ENCODE measurements around the gene OTULIN. TPM values are rescaled to one million over a fixed set of nuclear protein-coding genes. Genes with fewer than 3 reads are reported as not detected.

OTULIN gene
- 10 to 100 TPM; 69.6 to 71.7 TPM for total RNA-seq

DNA sequence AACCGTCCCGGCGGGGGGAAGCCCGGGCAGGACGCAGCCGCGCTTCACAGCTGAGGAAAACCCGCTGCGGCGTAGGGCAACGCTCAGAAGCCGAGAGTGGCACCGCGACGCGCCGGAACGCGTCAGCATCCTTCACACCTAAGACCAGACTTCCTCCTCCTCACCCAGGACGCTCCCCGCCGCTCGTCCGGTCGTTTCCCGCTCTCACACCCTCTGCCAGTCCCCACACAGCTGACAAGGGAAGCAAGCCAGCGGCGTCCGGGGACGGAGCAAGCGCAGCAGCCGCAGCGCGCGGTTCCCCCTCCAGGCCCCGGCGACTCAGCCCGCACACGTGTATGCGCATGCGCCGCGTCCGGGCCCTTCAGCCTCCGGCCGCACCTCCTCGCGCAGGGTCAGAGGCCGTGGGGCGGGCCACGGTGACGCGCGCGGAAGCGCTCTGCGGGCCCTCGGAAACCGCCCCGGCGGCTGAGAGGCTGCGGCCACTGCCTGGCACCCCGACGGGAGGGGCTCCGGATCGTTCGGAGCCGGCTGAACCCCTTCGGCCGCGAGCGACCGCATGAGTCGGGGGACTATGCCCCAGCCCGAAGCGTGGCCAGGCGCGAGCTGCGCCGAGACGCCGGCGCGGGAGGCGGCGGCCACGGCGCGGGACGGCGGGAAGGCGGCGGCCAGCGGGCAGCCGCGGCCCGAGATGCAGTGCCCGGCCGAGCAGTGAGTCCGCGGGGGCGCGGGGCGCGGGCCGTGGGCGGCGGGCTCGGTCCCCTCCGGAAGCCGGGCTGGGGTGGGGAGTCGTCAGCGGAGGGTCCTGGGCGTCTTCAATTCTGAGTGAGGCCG, at the start of gene OTULIN:
OTULIN (plus strand) TSS at position 449 of the 831 bp plus-strand sequence; CDS start at position 557, 108 bp downstream.
- ChIA-PET POLR2A (interaction anchor here (0.7 to 1.8 kb wide), 13 partner anchors 8 to 299 kb away, joined by 3 to 17 read pairs (median 5); no protein-coding TSS in a partner anchor), CTCF (interaction anchor here (1.3 to 2.6 kb wide), 2 partner anchors 9 to 16 kb away, joined by 3 to 11 read pairs; no protein-coding TSS in a partner anchor)
- peak within 1 kb of the TSS; percentile 98 for H3K27ac Mint-ChIP-seq
- peak; percentile 93 for DNase-seq
- H3K4me1 Mint-ChIP-seq, result peaks cover 70% of the 10 kb centered on the region
- H3K36me3 Mint-ChIP-seq (ENCODE audit: low read depth), result peaks cover 50% of the 10 kb centered on the region
- H3K4me3 Mint-ChIP-seq, result peak within 1 kb of the TSS; percentile 88
- H3K27me3 Mint-ChIP-seq, result no peaks in the 10 kb centered on the region
- H3K9me3 Mint-ChIP-seq, result no peaks in the 10 kb centered on the region

DNA sequence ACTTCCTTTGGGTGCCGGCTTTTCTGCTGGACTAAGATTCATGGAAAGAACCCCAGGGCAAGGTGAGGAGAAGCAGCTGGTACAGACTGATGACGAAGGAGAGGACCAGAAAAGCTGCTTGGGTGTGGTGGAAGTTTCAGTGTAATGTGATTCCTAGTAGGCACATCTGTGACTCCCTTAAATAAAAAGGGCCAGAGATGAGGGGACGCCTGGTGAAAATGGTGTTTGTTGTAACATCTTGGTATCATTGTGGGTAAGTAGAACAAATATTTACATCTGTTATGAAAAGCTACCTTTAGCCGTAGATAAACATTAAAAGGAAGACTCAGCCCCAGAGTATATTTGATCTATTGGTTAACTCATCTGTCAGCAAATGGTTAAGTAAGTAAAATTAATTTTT, 49.2 kb upstream of the OTULIN start:
- Mint-ChIP-seq H3K27me3 (no peaks in the 10 kb centered on the region), H3K27ac (no peak overlapping the region), H3K4me1 (no peaks in the 10 kb centered on the region), H3K4me3 (no peak overlapping the region), H3K9me3 (no peaks in the 10 kb centered on the region), H3K36me3 (ENCODE audit: low read depth) (peaks cover 57% of the 10 kb centered on the region)
- CTCF ChIA-PET, result interaction anchor here (1.3 to 1.6 kb wide), 2 partner anchors 33 to 264 kb away, joined by 3 to 4 read pairs; no protein-coding TSS in a partner anchor
- POLR2A ChIA-PET, result interaction anchor here (1.1 kb wide), 1 partner anchor 33 kb away, joined by 3 read pairs; no protein-coding TSS in a partner anchor
- no peak for DNase-seq

DNA sequence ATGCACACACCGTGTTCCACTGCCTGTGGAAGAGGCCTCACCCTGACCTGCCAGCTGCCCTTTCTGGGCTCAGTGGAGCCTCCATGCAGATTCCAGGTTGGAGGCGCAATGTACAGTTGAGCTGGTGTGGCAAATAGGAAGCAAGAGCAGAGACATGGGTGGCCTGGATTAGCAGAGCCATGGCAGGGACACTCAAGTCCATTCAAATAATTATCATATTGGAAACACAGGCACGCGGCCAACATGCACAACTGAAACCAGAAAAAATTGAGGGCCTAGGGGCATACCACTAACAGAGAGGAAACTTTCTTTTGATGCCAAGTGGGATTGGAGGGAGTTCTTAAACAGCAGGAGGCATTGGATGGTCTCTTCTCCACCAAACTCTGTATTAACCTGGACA, 47.1 kb upstream of the OTULIN start:
- Mint-ChIP-seq H3K9me3 (peaks cover 3% of the 10 kb centered on the region), H3K36me3 (ENCODE audit: low read depth) (peaks cover 55% of the 10 kb centered on the region)
- DNase-seq, result no peak

GRCh38 chr5:14627270-14627669, 37.2 kb upstream of the OTULIN start:
- H3K9me3 Mint-ChIP-seq, result peaks cover 2% of the 10 kb centered on the region
- ChIA-PET POLR2A (no interaction called here), CTCF (no interaction called here)
- DNase-seq, result no peak
- peaks cover 5% of the 10 kb centered on the region for H3K27me3 Mint-ChIP-seq
- no peak overlapping the region for H3K27ac Mint-ChIP-seq
- no peak overlapping the region for H3K4me3 Mint-ChIP-seq
- H3K4me1 Mint-ChIP-seq, result no peaks in the 10 kb centered on the region
- H3K36me3 Mint-ChIP-seq (ENCODE audit: low read depth), result peaks cover 1% of the 10 kb centered on the region

More for the DNA sequence above, 47.1 kb upstream of the OTULIN start:
- Mint-ChIP-seq H3K4me3 (no peak overlapping the region), H3K4me1 (no peaks in the 10 kb centered on the region), H3K27me3 (no peaks in the 10 kb centered on the region), H3K27ac (no peak overlapping the region)
- ChIA-PET CTCF (interaction anchor here (0.7 to 1.2 kb wide), 3 partner anchors 31 to 957 kb away, joined by 3 to 4 read pairs (median 3); no protein-coding TSS in a partner anchor), POLR2A (no interaction called here)

- Mint-ChIP-seq H3K36me3 (ENCODE audit: low read depth) (no peaks in the 10 kb centered on the region), H3K9me3 (peaks cover 2% of the 10 kb centered on the region), H3K27me3 (peaks cover 7% of the 10 kb centered on the region), H3K4me3 (no peak overlapping the region), H3K27ac (no peak overlapping the region), H3K4me1 (no peaks in the 10 kb centered on the region)
- CTCF ChIA-PET, result interaction anchor here (0.6 to 1.3 kb wide), 4 partner anchors 13 to 265 kb away, joined by 3 to 5 read pairs (median 4); no protein-coding TSS in a partner anchor
- DNase-seq, result peak; percentile 66
- POLR2A ChIA-PET, result interaction anchor here (1.0 kb wide), 1 partner anchor 46 kb away, joined by 4 read pairs; the partner anchor contains the start of gene OTULINL
Measured at GRCh38 chr5:14628346-14628745, 36.2 kb upstream of the OTULIN start.

GRCh38 chr5:14630671-14631070, 33.8 kb upstream of the OTULIN start:
- H3K4me3 Mint-ChIP-seq, result no peak overlapping the region
- H3K9me3 Mint-ChIP-seq, result peaks cover 2% of the 10 kb centered on the region
- H3K27me3 Mint-ChIP-seq, result peaks cover 7% of the 10 kb centered on the region
- no peaks in the 10 kb centered on the region for H3K4me1 Mint-ChIP-seq
- no peak overlapping the region for H3K27ac Mint-ChIP-seq
- POLR2A ChIA-PET, result no interaction called here
- no peak for DNase-seq
- CTCF ChIA-PET, result no interaction called here
- H3K36me3 Mint-ChIP-seq (ENCODE audit: low read depth), result no peaks in the 10 kb centered on the region

- Mint-ChIP-seq H3K27ac (no peak overlapping the region), H3K9me3 (no peaks in the 10 kb centered on the region), H3K27me3 (peaks cover 28% of the 10 kb centered on the region), H3K36me3 (ENCODE audit: low read depth) (no peaks in the 10 kb centered on the region), H3K4me3 (no peak overlapping the region), H3K4me1 (peaks cover 2% of the 10 kb centered on the region)
- ChIA-PET CTCF (interaction anchor here (1.3 kb wide), 1 partner anchor 13 kb away, joined by 6 read pairs; no protein-coding TSS in a partner anchor), POLR2A (no interaction called here)
- DNase-seq, result no peak
Measured at GRCh38 chr5:14635656-14636055, 28.9 kb upstream of the OTULIN start.

DNA sequence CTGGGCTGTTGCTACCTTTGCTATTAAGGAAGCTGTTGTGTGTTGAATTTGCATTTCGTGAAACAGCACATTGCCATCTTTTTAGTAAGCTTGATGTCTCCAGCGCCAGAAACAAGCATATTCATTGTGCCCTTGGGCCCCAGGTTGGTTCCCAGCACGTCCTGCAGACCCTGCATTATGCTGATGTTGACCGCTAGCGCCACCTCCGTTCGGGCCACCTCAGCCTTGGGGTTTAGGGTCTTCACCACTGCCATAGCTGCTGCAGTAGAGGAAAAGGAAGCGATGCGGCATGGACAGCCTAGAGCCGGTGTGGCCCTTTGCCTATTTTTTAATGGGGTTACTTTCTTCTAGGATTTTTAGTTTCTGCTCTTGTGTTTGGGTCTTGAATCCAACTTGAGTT, 23.8 kb upstream of the OTULIN start:
- H3K4me3 Mint-ChIP-seq, result no peak overlapping the region
- H3K4me1 Mint-ChIP-seq, result peaks cover under 1% of the 10 kb centered on the region
- CTCF ChIA-PET, result interaction anchor here (0.7 to 3.7 kb wide), 5 partner anchors 8 to 284 kb away, joined by 3 to 18 read pairs (median 4); no protein-coding TSS in a partner anchor
- POLR2A ChIA-PET, result interaction anchor here (1.2 kb wide), 1 partner anchor 8 kb away, joined by 4 read pairs; no protein-coding TSS in a partner anchor
- H3K9me3 Mint-ChIP-seq, result no peaks in the 10 kb centered on the region
- no peak overlapping the region for H3K27ac Mint-ChIP-seq
- no peaks in the 10 kb centered on the region for H3K36me3 Mint-ChIP-seq (ENCODE audit: low read depth)
- DNase-seq, result no peak
- peaks cover 45% of the 10 kb centered on the region for H3K27me3 Mint-ChIP-seq

DNA sequence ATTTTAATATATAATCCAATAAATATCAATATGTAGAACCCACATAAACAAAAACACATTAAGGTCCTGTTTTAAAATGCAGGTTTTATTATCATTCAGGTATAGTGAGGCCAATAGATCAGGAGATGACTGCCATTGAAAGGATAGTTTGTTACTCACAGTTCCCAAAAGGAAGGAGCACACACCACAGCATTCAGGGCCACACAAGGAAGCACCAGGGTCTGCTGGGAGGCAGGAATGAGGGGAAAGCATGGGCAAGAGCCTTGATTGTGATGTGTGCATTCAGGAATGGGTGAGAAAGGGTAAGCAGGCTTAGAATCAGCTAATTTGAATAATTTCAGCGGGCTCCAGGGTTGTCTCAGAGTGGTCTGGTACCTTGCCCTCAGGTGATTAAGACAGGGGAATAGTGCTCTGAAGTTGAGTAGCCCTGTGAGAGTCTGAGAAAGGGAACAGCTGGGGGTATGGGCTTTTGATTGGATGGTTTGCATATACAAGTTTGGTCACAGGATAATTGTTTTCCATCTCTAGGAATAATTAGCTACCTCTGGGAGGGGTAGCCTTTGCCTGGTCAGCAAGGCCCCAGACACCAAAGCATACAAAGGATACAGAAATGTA, 19.8 kb upstream of the OTULIN start:
- Mint-ChIP-seq H3K36me3 (ENCODE audit: low read depth) (no peaks in the 10 kb centered on the region), H3K27ac (no peak overlapping the region), H3K9me3 (no peaks in the 10 kb centered on the region), H3K4me3 (no peak overlapping the region), H3K27me3 (peaks cover 36% of the 10 kb centered on the region), H3K4me1 (peaks cover 7% of the 10 kb centered on the region)
- no peak for DNase-seq
- POLR2A ChIA-PET, result interaction anchor here (1.7 kb wide), 1 partner anchor 289 kb away, joined by 4 read pairs; no protein-coding TSS in a partner anchor
- CTCF ChIA-PET, result interaction anchor here (0.6 to 1.6 kb wide), 6 partner anchors 67 to 293 kb away, joined by 3 to 6 read pairs (median 4); no protein-coding TSS in a partner anchor

- Mint-ChIP-seq H3K27ac (no peak overlapping the region), H3K4me1 (peaks cover 8% of the 10 kb centered on the region), H3K27me3 (peaks cover 36% of the 10 kb centered on the region), H3K4me3 (no peak overlapping the region), H3K36me3 (ENCODE audit: low read depth) (no peaks in the 10 kb centered on the region), H3K9me3 (no peaks in the 10 kb centered on the region)
- POLR2A ChIA-PET, result interaction anchor here (1.7 kb wide), 1 partner anchor 288 kb away, joined by 9 read pairs; no protein-coding TSS in a partner anchor
- CTCF ChIA-PET, result interaction anchor here (0.6 to 4.7 kb wide), 8 partner anchors 11 to 299 kb away, joined by 3 to 214 read pairs (median 22); no protein-coding TSS in a partner anchor
- DNase-seq, result no peak
Measured at GRCh38 chr5:14650052-14650451, 14.5 kb upstream of the OTULIN start.

DNA sequence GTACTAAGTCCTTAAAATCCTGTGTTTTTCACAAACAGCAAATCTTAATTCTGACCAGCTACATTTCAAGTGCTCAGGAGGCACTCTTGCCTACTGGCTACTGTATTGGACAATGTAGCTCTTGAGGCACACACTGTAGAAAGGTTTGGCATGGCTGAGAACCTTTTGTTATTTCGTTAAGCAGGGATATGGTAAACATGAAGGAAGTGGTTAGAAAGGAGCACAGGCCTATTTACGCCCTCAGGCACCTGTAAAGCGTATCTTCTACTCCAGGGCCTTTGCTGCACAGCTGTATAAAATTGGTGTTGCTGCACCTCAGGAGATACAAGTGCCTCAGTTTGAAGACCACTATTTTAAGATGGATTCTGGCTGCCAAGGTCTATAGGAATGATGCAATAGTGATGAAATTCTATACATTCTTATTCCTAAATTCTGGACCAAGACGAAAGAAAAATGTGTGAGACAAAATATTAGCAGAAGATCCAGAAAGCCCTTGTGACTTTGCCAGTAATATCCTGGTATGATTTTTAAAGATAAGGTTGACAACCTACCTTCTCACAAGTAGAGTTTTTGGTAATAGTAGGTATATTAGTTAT, 9.3 kb upstream of the OTULIN start:
- Mint-ChIP-seq H3K36me3 (ENCODE audit: low read depth) (peaks cover 4% of the 10 kb centered on the region), H3K27me3 (peaks cover 21% of the 10 kb centered on the region), H3K9me3 (no peaks in the 10 kb centered on the region), H3K4me1 (peaks cover 14% of the 10 kb centered on the region), H3K4me3 (no peak overlapping the region), H3K27ac (no peak overlapping the region)
- no peak for DNase-seq
- POLR2A ChIA-PET, result interaction anchor here (1.2 to 3.6 kb wide), 5 partner anchors 9 to 338 kb away, joined by 3 to 9 read pairs (median 6); partner anchors contain the start of gene OTULIN
- CTCF ChIA-PET, result interaction anchor here (0.6 to 4.1 kb wide), 7 partner anchors 7 to 304 kb away, joined by 3 to 20 read pairs (median 5); no protein-coding TSS in a partner anchor

- no peaks in the 10 kb centered on the region for H3K9me3 Mint-ChIP-seq
- H3K36me3 Mint-ChIP-seq (ENCODE audit: low read depth), result peaks cover 7% of the 10 kb centered on the region
- ChIA-PET CTCF (interaction anchor here (0.8 to 4.1 kb wide), 4 partner anchors 9 to 303 kb away, joined by 3 to 20 read pairs (median 3); no protein-coding TSS in a partner anchor), POLR2A (interaction anchor here (3.6 kb wide), 1 partner anchor 10 kb away, joined by 9 read pairs; no protein-coding TSS in a partner anchor)
- peaks cover 25% of the 10 kb centered on the region for H3K4me1 Mint-ChIP-seq
- H3K27ac Mint-ChIP-seq, result no peak overlapping the region
- no peak overlapping the region for H3K4me3 Mint-ChIP-seq
- H3K27me3 Mint-ChIP-seq, result peaks cover 11% of the 10 kb centered on the region
- DNase-seq, result no peak
Measured at GRCh38 chr5:14656898-14657297, 7.6 kb upstream of the OTULIN start.

Measured in activated CD4-positive, alpha-beta memory T cell treated with anti-CD3 and anti-CD28 coated beads, Interleukin-2, amount 10 ng/mL, durations not matched to agents 7 days and 5 days (primary cell).